A673 (cell line): ENCODE measurements around the gene AKAP6. TPM values are rescaled to one million over a fixed set of nuclear protein-coding genes. Genes with fewer than 3 reads are reported as not detected.

ENCODE experiments used
- BruUV-seq: library from RNA; stranded (reverse); fragments of 400-500 nt; replicated peaks from 2 replicates; lab custom pipeline; 2021; lab: Mats Ljungman, UMichigan
- CTCF ChIA-PET: fragments of 300-600 bp; sonication (Branson Sonifier 250); formaldehyde crosslinking; loops from one replicate; lab custom pipeline; 2022; ENCODE audit warnings: antibody characterized with exemption; lab: Charles Lee
- POLR2A ChIA-PET: fragments of 300-600 bp; sonication (Branson Sonifier 250); formaldehyde crosslinking; loops from one replicate; lab custom pipeline; 2022; ENCODE audit warnings: antibody characterized with exemption; ENCODE audit not compliant: low non-redundant PET; lab: Charles Lee
- DNase-seq: peaks from one replicate; pipeline ENCODE4 v3.0.0-alpha.2; 2015; ENCODE audit warnings: low spot score
- H3K27ac ChIP-seq: fragments of 200-600 bp; sonication (generic); 2 replicates; pipeline ENCODE4 v1.5.1; 2016; ENCODE audit warnings: mixed run types, low read depth, mild to moderate bottlenecking, mixed read lengths, antibody characterized with exemption, low read length; ENCODE audit not compliant: poor library complexity, severe bottlenecking
- H3K27me3 ChIP-seq: fragments of 200-600 bp; sonication (generic); replicated peaks from 2 replicates; pipeline ENCODE4 v1.6.1; 2017; ENCODE audit warnings: mixed run types, low read depth, mild to moderate bottlenecking, mixed read lengths, antibody characterized with exemption, low read length; ENCODE audit not compliant: insufficient read depth, poor library complexity
- H3K36me3 ChIP-seq: fragments of 200-600 bp; sonication (generic); 2 replicates; pipeline ENCODE4 v1.6.1; 2016; ENCODE audit warnings: mixed run types, mild to moderate bottlenecking, mixed read lengths, antibody characterized with exemption, low read length; ENCODE audit not compliant: insufficient read depth, poor library complexity, severe bottlenecking
- H3K4me1 ChIP-seq: fragments of 200-600 bp; sonication (generic); 2 replicates; pipeline ENCODE4 v1.6.1; 2017; ENCODE audit warnings: mixed run types, mild to moderate bottlenecking, mixed read lengths, antibody characterized with exemption, low read length; ENCODE audit not compliant: insufficient read depth, poor library complexity, severe bottlenecking
- H3K4me3 ChIP-seq: fragments of 200-600 bp; sonication (generic); 2 replicates; pipeline ENCODE4 v1.5.1; 2016; ENCODE audit warnings: low read depth, mixed run types, mild to moderate bottlenecking, mixed read lengths, low read length; ENCODE audit not compliant: poor library complexity, severe bottlenecking
- H3K9me3 ChIP-seq: fragments of 200-600 bp; sonication (generic); 2 replicates; pipeline ENCODE4 v1.6.1; 2016; ENCODE audit warnings: mixed run types, low read depth, mild to moderate bottlenecking, mixed read lengths, antibody characterized with exemption, low read length; ENCODE audit not compliant: poor library complexity, severe bottlenecking
- CTCF ChIP-seq: fragments of 300-800, 200-600 bp; sonication (generic); conservative IDR thresholded peaks from 2 replicates; pipeline ENCODE4 v1.5.1; 2017; ENCODE audit warnings: low read depth, mild to moderate bottlenecking, antibody characterized with exemption, low read length, moderate library complexity, mixed read lengths
- EZH2 ChIP-seq: fragments of 200-600 bp; sonication (generic); IDR thresholded peaks from 2 replicates; pipeline ENCODE4 v1.6.1; 2017; ENCODE audit warnings: borderline replicate concordance, low read depth, mild to moderate bottlenecking, mixed read lengths, antibody characterized with exemption, low read length; ENCODE audit not compliant: poor library complexity, severe bottlenecking
- intact Hi-C: fragments of 100-400 bp; cut with micrococcal nuclease; formaldehyde crosslinking; loops from one replicate; pipeline ENCODE4 v1.10.0; 2022; ENCODE audit not compliant: unreplicated experiment
- total RNA-seq: library from RNA; stranded (reverse); gene quantifications from 2 replicates; pipeline ENCODE4 v1.2.3, GENCODE V29; 2021

AKAP6 gene
- total RNA-seq, 1 experiment from 2014 or later, result 0.73 TPM

DNA sequence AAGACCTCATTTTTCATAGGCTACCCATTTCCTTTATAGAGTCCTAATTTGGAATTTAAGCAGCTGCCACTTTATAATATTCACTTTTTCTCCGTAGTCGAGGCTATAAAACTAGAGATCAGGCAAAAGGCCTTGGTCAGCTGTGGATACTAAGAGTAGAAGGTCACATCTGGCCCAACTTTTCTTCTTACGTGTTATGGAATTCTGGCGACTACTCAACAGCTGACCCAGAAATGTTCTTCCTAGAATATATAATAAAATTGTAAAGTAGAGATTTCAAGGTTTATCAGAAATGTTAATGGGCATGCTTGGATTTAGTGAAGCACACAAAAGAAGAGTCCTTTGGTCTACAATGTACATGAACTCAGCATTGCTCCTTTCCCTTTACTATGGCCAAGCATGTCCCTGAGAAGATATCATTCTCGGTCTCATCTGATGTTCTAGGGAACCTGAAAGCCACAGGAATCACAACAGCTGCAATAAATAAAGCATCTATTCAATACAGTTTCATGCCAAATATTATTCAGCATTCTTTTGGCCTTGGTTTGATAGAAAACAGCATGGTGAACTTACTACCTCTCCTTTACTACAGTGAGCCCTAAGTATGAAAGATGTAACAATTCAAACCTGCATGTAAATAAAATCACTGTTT is 348.2 kb downstream of the AKAP6 start:
- no peak for DNase-seq
- CTCF ChIA-PET, result no interaction called here
- TF ChIP-seq CTCF, result no peak
- TF ChIP-seq EZH2, result no peak
- H3K4me3 ChIP-seq, result no peak overlapping the region
- peaks cover 1% of the 10 kb centered on the region for H3K9me3 ChIP-seq
- no peaks in the 10 kb centered on the region for H3K27me3 ChIP-seq
- intact Hi-C loops, result no loop called here
- H3K36me3 ChIP-seq, result no peaks in the 10 kb centered on the region
- POLR2A ChIA-PET, result no interaction called here
- H3K27ac ChIP-seq, result no peak overlapping the region
- BruUV-seq, result no TSS peak
- H3K4me1 ChIP-seq, result peaks cover 10% of the 10 kb centered on the region

DNA sequence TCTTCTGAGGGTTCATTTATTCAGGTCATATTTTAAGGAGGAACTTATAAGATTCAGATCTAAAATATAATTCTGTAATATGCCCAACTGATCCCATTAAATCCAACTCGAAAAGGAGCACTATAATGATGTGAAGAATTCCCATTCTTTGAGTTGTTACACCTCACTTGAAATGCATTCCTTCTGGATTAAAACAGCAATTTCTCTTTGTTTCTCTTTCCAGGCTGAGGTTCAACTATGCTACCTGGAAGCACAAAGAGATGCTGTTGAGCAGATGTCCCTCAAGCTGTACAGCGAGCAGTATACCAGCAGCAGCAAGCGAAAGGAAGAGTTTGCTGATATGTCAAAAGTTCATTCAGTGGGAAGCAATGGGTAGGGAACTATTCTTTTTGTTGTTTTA is 349.0 kb downstream of the AKAP6 start:
- Histone ChIP-seq H3K4me3 (no peak overlapping the region), H3K4me1 (peaks cover 10% of the 10 kb centered on the region), H3K27me3 (no peaks in the 10 kb centered on the region), H3K36me3 (no peaks in the 10 kb centered on the region), H3K9me3 (no peaks in the 10 kb centered on the region), H3K27ac (no peak overlapping the region)
- BruUV-seq, result no TSS peak
- intact Hi-C loops, result no loop called here
- ChIA-PET CTCF (no interaction called here), POLR2A (no interaction called here)
- no peak for TF ChIP-seq CTCF
- TF ChIP-seq EZH2, result no peak
- DNase-seq, result no peak

DNA sequence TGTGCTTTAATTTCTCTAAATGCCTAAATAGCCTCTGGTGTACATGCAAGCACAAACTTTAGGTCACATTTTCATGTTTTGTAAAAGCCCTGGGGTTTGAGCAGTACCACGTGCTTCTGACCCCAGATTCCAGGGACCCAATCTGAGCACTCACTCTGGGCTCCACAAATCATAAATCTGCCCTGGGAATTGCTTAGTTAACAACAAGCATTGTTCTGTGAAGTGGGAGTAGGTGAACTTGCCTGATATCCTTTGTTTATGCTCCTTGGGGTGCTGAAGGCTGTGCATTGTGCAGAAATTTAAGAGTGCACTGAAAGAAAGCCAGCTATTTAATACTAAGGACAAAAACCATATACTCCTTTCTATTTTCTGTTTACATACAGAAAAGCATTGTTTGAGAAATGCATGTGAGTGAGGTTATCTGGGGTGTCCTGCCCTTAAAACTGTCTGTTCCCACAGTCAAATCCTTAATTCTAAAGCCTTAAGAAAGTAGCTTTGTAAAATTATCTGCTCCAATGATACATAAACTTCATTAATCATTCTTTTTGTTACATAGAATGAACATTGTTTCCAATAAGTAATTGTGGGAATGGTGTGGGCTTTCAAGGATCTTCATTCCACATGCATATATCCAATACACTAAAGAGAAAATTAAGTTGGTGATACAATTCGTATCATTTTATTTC is 351.0 kb downstream of the AKAP6 start:
- DNase-seq, result no peak
- no peaks in the 10 kb centered on the region for H3K36me3 ChIP-seq
- H3K9me3 ChIP-seq, result no peaks in the 10 kb centered on the region
- no peak for TF ChIP-seq EZH2
- TF ChIP-seq CTCF, result no peak
- no peak overlapping the region for H3K4me3 ChIP-seq
- intact Hi-C loops, result no loop called here
- H3K27ac ChIP-seq, result no peak overlapping the region
- BruUV-seq, result no TSS peak
- no peaks in the 10 kb centered on the region for H3K27me3 ChIP-seq
- H3K4me1 ChIP-seq, result peaks cover 10% of the 10 kb centered on the region
- ChIA-PET POLR2A (no interaction called here), CTCF (no interaction called here)
